ENCODE data around the gene CTCF.

GRCh38 chr16:67558859-67559258 is 3.5 kb upstream of the CTCF start:
- no peak for TF ChIP-seq CTCF (conservative IDR thresholded peaks at IDR 0.05 in 1 of 2, IDR thresholded peaks at IDR 0.05 in 1 of 2; ENCODE audit: low read depth in 1 of 2, low read length in 2 of 2)
- no peak for TF ChIP-seq EZH2 (IDR thresholded peaks at IDR 0.05; ENCODE audit: low read length, missing control alignments)
